Measurements from ENCODE around the gene RSPH1. TPM values are rescaled to one million over a fixed set of nuclear protein-coding genes. Genes with fewer than 3 reads are reported as not detected.

Gene RSPH1
- total RNA-seq, 1 experiment from 2014 or later = 1.5 TPM

GRCh38 chr21:42512346-42513034 is 16.5 kb upstream of the RSPH1 start:
- TF ChIP-seq POLR2AphosphoS5 (IDR thresholded peaks at IDR 0.05; ENCODE audit: low read depth, low read length) (no peak), POLR2A (IDR thresholded peaks at IDR 0.05; ENCODE audit: borderline replicate concordance, extremely low read depth, insufficient read depth, insufficient read length) (no peak), SP1 (IDR thresholded peaks at IDR 0.05; ENCODE audit: low read depth) (no peak), EZH2 (IDR thresholded peaks at IDR 0.05) (no peak)
- Histone ChIP-seq H2AFZ (ENCODE audit: low read depth, low read length, poor library complexity, severe bottlenecking) (no peak overlapping the region), H4K20me1 (ENCODE audit: insufficient read depth) (no peaks in the 10 kb centered on the region), H3K4me2 (ENCODE audit: low read length) (peak overlapping the region; percentile 70), H3K9me2 (ENCODE audit: insufficient read depth) (no peaks in the 10 kb centered on the region), H3K27ac (ENCODE audit: low read depth, low read length) (no peak overlapping the region), H3K36me3 (ENCODE audit: control insufficient read depth in 1 of 2, insufficient read depth in 2 of 2, low read length in 2 of 2) (no peaks in the 10 kb centered on the region), H3K27me3 (ENCODE audit: insufficient read depth, low read length) (no peaks in the 10 kb centered on the region), H3K9ac (ENCODE audit: low read length) (no peak overlapping the region), H3K4me3 (replicated peaks in 1 of 2; ENCODE audit: low read depth in 1 of 2, low read length in 2 of 2) (no peak overlapping the region), H3K79me2 (ENCODE audit: insufficient read depth, low read length) (no peaks in the 10 kb centered on the region), H3K4me1 (ENCODE audit: control insufficient read depth in 1 of 2, insufficient read depth in 2 of 2, low read length in 2 of 2) (peaks cover 28 to 39% of the 10 kb centered on the region in 2 experiments), H3K9me3 (ENCODE audit: control insufficient read depth in 1 of 2, insufficient read depth in 1 of 2, low read depth in 1 of 2, low read length in 2 of 2) (no peaks in the 10 kb centered on the region)
- ATAC-seq = no peak
- no TSS peak for BruUV-seq (replicated peaks)
- POLR2A ChIA-PET = no interaction called here
- CTCF ChIA-PET = interaction anchor here (1.7 kb wide), 1 partner anchor 367 kb away, joined by 3 read pairs; no protein-coding TSS in a partner anchor
- RAD21 ChIA-PET (ENCODE audit: low non-redundant PET in 1 of 2, low total read pairs in 2 of 2, uncharacterized antibody in 2 of 2, unreplicated experiment in 2 of 2) = no interaction called here
- DNase-seq (ENCODE audit: low read depth, low spot score) = no peak
- intact Hi-C loops (cut with micrococcal nuclease) = no loop called here

GRCh38 chr21:42509244-42509643 is 13.2 kb upstream of the RSPH1 start:
- Histone ChIP-seq H3K9me3 (ENCODE audit: control insufficient read depth in 1 of 2, insufficient read depth in 1 of 2, low read depth in 1 of 2, low read length in 2 of 2) (no peaks in the 10 kb centered on the region), H2AFZ (ENCODE audit: low read depth, low read length, poor library complexity, severe bottlenecking) (no peak overlapping the region), H3K27me3 (ENCODE audit: insufficient read depth, low read length) (no peaks in the 10 kb centered on the region), H4K20me1 (ENCODE audit: insufficient read depth) (no peaks in the 10 kb centered on the region), H3K79me2 (ENCODE audit: insufficient read depth, low read length) (no peaks in the 10 kb centered on the region), H3K27ac (ENCODE audit: low read depth, low read length) (no peak overlapping the region), H3K36me3 (ENCODE audit: control insufficient read depth in 1 of 2, insufficient read depth in 2 of 2, low read length in 2 of 2) (no peaks in the 10 kb centered on the region), H3K9ac (ENCODE audit: low read length) (no peak overlapping the region), H3K4me1 (ENCODE audit: control insufficient read depth in 1 of 2, insufficient read depth in 2 of 2, low read length in 2 of 2) (peaks cover 0 to 9% of the 10 kb centered on the region in 2 experiments; a peak in 3 of 4 replicates), H3K4me3 (replicated peaks in 1 of 2; ENCODE audit: low read depth in 1 of 2, low read length in 2 of 2) (no peak overlapping the region), H3K4me2 (ENCODE audit: low read length) (no peak overlapping the region), H3K9me2 (ENCODE audit: insufficient read depth) (no peaks in the 10 kb centered on the region)
- no peak for DNase-seq (ENCODE audit: low read depth, low spot score)
- ChIA-PET CTCF (no interaction called here), POLR2A (no interaction called here), RAD21 (ENCODE audit: low non-redundant PET in 1 of 2, low total read pairs in 2 of 2, uncharacterized antibody in 2 of 2, unreplicated experiment in 2 of 2) (no interaction called here)
- BruUV-seq (replicated peaks) = no TSS peak
- intact Hi-C loops (cut with micrococcal nuclease) = no loop called here
- no peak for TF ChIP-seq TCF7L2 (IDR thresholded peaks at IDR 0.05; ENCODE audit: borderline replicate concordance, extremely low read depth, insufficient read depth, insufficient read length)
- TF ChIP-seq CTCF (IDR thresholded peaks at IDR 0.05 in 2 of 3, conservative IDR thresholded peaks at IDR 0.05 in 1 of 3; ENCODE audit: borderline replicate concordance in 1 of 3, insufficient read depth in 1 of 3, low read depth in 2 of 3, low read length in 2 of 3) = no peak
- TF ChIP-seq ELF1 (IDR thresholded peaks at IDR 0.05; ENCODE audit: borderline replicate concordance, low read depth) = no peak
- no peak for TF ChIP-seq MAX (IDR thresholded peaks at IDR 0.05)
- TF ChIP-seq POLR2A (IDR thresholded peaks at IDR 0.05; ENCODE audit: borderline replicate concordance, extremely low read depth, insufficient read depth, insufficient read length) = no peak
- ATAC-seq = no peak
